ENCODE results near the gene FMO5. TPM values are rescaled to one million over a fixed set of nuclear protein-coding genes. Genes with fewer than 3 reads are reported as not detected.

FMO5 gene
- total and polyA plus RNA-seq, 2 experiments from 2014 or later = 0.73 to 0.84 TPM

- no peaks in the 10 kb centered on the region for H3K79me2 ChIP-seq (replicated peaks; ENCODE audit: insufficient read depth)
- no peaks in the 10 kb centered on the region for H3K27me3 ChIP-seq (ENCODE audit: insufficient read depth)
- no peak overlapping the region for H3K4me2 ChIP-seq
- DNase-seq (ENCODE audit: low spot score) (no peak), ATAC-seq (no peak)
- TF ChIP-seq JUNB (IDR thresholded peaks at IDR 0.05; ENCODE audit: unreplicated experiment) = no peak
- no peak for TF ChIP-seq ETS1 (IDR thresholded peaks at IDR 0.05)
- TF ChIP-seq CREB1 (CRISPR knock-in tag; IDR thresholded peaks at IDR 0.05; ENCODE audit: low read depth) = no peak
- no peak for TF ChIP-seq STAT1 (IDR thresholded peaks at IDR 0.05; ENCODE audit: unreplicated experiment)
- TF ChIP-seq EZH2phosphoT487 (IDR thresholded peaks at IDR 0.05; ENCODE audit: unreplicated experiment) = no peak
- no peak for TF ChIP-seq ZNF114 (CRISPR knock-in tag; IDR thresholded peaks at IDR 0.05)
- no peak for TF ChIP-seq EZH2 (IDR thresholded peaks at IDR 0.05; ENCODE audit: low read depth, unreplicated experiment)
- no peak for TF ChIP-seq ZNF462 (CRISPR knock-in tag; IDR thresholded peaks at IDR 0.05)
- no peak for TF ChIP-seq REST (IDR thresholded peaks at IDR 0.05; ENCODE audit: unreplicated experiment)
- TF ChIP-seq CTCF (conservative IDR thresholded peaks at IDR 0.05; ENCODE audit: low read depth in 2 of 2) = no peak
- TF ChIP-seq NANOG (IDR thresholded peaks at IDR 0.05; ENCODE audit: borderline replicate concordance) = no peak
- no peak for TF ChIP-seq ZNF331 (CRISPR knock-in tag; IDR thresholded peaks at IDR 0.05; ENCODE audit: low read depth)
- TF ChIP-seq POLR2AphosphoS5 (IDR thresholded peaks at IDR 0.05; ENCODE audit: low read depth) = no peak
- H3K9me2 ChIP-seq (ENCODE audit: insufficient read depth) = 0 out of 2 replicates have a peak, but pooled peaks cover under 1% of the 10 kb centered on the region
- no peak overlapping the region for H2AFZ ChIP-seq
- no peaks in the 10 kb centered on the region for H3K4me1 ChIP-seq (ENCODE audit: insufficient read depth)
- no peaks in the 10 kb centered on the region for H4K20me1 ChIP-seq (replicated peaks; ENCODE audit: insufficient read depth)
- H3K36me3 ChIP-seq (ENCODE audit: insufficient read depth) = no peaks in the 10 kb centered on the region
- H3K27ac ChIP-seq (ENCODE audit: low read depth) = no peak overlapping the region
- Mint-ChIP-seq H3K9me3 (no peaks in the 10 kb centered on the region), H3K4me1 (no peaks in the 10 kb centered on the region), H3K27ac (no peak overlapping the region), H3K27me3 (ENCODE audit: insufficient read depth, low read depth, poor library complexity) (peaks cover 1% of the 10 kb centered on the region), H3K36me3 (ENCODE audit: low read depth) (no peaks in the 10 kb centered on the region), H3K4me3 (no peak overlapping the region)
- H3F3A ChIP-seq (replicated peaks; ENCODE audit: low read depth) = no peaks in the 10 kb centered on the region
- no peak overlapping the region for H3K4me3 ChIP-seq
Measured at GRCh38 chr1:147210987-147211386, 14.2 kb downstream of the FMO5 start.

Data from GM23338 (cell line).